Posterior vena cava (tissue), 2 donors: ENCODE results near the gene TXNL4B. TPM values are rescaled to one million over a fixed set of nuclear protein-coding genes. Genes with fewer than 3 reads are reported as not detected.
"Not testable (repeated sequence)": the region's sequence is repeated elsewhere in the genome, so short reads cannot be mapped to it uniquely, and the experiment has no call there.

ENCODE experiments used
- DNase-seq: peaks from one replicate; pipeline ENCODE4 v3.0.0-alpha.2; 2020; ENCODE audit warnings: low spot score
- intact Hi-C, 2 donors: fragments of 100-400 bp; cut with DNase I; formaldehyde crosslinking; loops; one replicate each; pipeline versions ENCODE4 v1.14.1 to v1.14.2; 2022 to 2023
- total RNA-seq, 2 donors: library from RNA; stranded (reverse); fragmentation: NEBNext Ultra II Directional; extraction: Animal tissue kit (Norgen Biotek cat#: 25700); gene quantifications; one replicate each; pipeline ENCODE4 v1.2.1, GENCODE V29; 2021
- donor health status: DM: yes; HTN: yes; CAD: no.
- donor health status: DM: yes; HTN: yes; CAD: no.

The TXNL4B gene
- total RNA-seq, 2 donors from 2014 or later = 7.5 to 10.3 TPM

DNA sequence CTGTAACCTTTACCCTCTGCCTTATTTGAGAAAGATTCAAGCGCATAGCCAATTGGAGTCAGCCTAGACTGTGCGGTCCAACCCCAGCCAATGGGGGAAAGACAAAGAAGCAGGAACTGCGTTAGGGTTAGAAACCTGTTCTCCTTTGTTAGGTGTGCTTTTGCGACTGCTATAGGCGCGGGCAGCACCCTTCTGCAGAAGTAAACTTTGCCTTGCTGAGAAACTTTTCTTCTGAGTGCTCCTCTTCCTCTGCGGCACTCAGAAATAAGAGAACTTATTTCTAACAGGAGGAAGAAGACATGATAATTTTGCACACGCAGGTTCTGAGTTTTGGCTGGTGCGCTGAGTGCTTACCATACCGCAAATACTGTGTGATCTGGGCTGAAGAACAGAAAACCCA, 9.0 kb downstream of the TXNL4B start:
- DNase-seq = no peak
- intact Hi-C loops = no loop called here

DNA sequence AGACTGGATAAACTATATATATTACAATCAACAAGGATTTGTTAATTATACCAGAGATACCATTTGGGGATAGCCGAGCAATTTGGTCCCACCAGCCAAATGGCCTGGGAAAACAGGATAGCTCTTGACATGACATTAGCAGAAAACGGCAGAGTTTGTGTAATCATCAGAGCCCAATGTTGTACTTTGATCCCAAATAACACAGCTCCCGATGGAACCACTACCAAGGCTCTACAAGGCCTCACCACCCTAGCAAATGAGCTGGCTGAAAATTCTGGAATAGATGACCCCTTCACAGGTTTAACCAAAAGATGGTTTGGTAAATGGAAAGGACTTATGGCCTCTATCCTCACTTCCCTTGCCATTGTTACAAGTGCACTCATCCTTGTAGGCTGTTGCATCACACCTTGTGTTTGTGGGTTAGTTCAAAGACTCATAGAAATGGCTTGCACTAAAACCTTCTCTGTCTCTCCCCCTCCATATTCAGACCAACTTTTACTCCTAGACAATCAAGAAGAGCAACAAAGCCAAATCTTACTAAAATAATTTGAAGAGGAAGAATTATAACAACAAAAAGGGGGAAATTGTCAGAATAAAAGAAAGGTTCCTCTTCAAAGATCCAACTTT, 9.5 kb downstream of the TXNL4B start:
- intact Hi-C loops = loop anchor here in 1 of 2 donors (2.0 kb wide), 1 partner anchor 19 kb away; no protein-coding TSS in a partner anchor
- no peak for DNase-seq

- intact Hi-C loops, DNase-seq: not testable (repeated sequence)
Measured at GRCh38 chr16:72076991-72077706, 16.3 kb downstream of the TXNL4B start.

DNA sequence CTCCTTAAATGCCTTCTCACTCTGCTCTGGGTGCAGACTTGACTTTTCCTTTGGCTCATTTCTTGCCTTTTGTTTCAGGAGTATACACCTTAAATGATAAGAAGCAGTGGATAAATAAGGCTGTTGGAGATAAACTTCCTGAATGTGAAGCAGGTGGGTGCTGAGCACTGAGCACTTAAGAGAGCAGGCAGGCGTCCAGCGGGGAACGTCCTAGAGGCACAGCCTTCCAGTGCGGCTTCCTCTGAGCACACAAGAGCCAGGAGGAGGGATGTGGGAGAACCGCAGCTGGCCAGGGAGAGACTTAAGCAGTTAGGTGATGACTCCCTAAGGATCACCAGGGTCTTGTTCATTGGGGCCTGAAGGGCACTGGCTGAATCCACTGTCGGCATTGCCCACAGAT, 18.4 kb downstream of the TXNL4B start:
- DNase-seq, intact Hi-C loops: not testable (repeated sequence)

- intact Hi-C loops = no loop called here
- DNase-seq = no peak
Measured at GRCh38 chr16:72073560-72074230, 19.7 kb downstream of the TXNL4B start.

DNA sequence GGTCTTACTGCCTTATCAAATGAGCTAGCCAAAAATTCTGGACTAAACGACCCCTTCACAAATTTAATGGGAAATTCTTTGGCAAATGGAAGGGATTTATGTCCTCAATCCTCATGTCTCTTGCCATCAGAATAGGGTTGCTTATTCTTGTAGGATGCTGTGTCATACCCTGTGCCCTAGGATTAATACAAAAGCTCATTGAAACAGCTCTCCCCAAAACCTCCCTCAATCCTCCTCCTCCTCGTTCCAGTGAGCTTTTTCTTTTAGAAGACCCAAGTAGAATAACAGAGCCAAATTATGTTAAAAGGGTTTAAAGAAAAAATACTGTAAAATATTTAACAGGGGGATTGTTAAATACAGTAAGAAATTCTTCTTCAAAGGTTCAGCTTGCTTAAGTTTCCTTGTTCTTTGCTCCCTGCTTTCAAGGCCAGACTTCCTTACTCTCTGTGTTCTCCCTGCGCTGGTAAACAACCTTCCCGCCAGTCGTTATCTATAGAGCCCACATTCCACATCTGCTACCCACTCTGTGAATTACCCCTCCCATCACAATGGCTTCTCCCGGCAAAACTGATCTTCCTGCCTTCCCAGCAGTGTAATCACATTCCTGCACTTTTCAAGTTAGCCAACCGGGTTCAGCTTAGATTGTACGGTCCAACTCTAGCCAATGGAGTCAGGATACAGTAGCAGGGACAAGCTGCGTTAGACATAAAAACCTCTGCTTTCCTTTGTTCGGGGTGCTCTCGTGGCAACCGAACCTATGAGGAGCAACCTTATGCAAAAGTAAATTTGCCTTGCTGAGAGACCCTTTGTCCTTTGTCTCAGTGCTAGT, 20.7 kb downstream of the TXNL4B start:
- intact Hi-C loops = no loop called here

GRCh38 chr16:72068930-72069329, 24.5 kb downstream of the TXNL4B start:
- intact Hi-C loops = no loop called here
- no peak for DNase-seq

More for the DNA sequence above, 20.7 kb downstream of the TXNL4B start:
- no peak for DNase-seq

DNA sequence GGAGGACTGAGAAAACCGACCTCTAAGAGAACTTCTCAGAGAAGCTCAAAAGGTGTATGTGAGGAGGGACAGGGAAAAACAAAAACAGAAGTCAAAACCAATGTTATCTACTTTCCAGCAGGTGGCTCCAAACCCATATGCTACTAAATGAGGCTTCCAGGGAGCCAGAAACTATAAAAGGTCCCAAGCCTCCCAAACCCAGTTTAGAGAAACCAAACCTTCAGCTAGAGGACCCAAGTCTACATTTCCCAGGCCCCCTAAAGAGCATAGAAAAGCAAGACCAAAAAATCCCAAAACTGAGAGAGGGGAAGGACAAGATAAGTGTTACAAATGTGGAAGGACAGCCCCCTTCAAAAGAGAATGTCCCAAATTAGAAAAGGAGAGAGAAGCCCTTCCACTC, 26.7 kb downstream of the TXNL4B start:
- DNase-seq = no peak
- intact Hi-C loops = no loop called here

DNA sequence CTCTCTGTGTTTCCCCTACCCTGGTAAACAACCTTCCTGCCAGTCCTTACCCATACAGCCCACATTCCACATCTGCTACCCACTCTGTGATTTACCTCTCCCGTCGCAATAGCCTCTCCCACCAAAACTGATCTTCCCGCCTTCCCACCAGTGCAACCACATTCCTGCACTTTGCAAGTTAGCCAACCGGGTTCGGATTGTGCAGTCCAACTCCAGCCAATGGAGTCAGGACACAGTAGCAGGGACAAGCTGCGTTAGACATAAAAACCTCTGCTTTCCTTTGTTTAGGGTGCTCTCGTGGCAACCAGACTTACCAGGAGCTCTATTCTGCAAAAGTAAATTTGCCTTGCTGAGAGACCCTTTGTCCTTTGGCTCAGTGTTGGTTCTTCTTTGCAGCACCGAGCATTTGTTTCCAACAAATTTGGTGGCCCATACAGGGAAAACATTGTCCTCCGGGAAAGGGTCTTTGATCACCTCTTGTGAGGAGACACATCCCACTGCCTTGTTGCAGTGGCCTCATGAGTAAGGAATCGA, 29.0 kb downstream of the TXNL4B start:
- intact Hi-C loops = loop anchor here in 1 of 2 donors (1.0 to 2.0 kb wide), 2 partner anchors 18 to 35 kb away; no protein-coding TSS in a partner anchor
- no peak for DNase-seq

DNA sequence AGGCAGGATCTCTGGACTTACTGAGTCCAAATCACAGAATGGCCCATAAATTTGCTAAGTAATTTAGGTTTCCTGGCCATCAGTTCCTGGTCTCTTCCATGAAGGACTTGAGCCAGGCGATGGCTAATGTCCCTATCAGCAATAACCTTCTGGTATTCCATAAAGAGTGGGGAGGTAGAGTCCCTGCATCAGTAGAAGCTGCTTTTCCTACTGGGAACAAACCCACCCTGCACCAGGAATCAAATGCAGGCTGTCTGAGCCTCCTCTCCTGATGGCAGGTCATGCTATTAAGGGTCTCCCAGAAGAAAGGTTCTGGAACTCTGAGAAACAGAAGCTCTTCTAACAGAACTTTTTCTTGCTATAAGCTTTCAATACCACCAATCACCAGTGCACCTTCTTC, 31.9 kb downstream of the TXNL4B start:
- no peak for DNase-seq
- intact Hi-C loops = no loop called here

GRCh38 chr16:72060405-72060804, 33.0 kb downstream of the TXNL4B start:
- intact Hi-C loops = no loop called here

DNA sequence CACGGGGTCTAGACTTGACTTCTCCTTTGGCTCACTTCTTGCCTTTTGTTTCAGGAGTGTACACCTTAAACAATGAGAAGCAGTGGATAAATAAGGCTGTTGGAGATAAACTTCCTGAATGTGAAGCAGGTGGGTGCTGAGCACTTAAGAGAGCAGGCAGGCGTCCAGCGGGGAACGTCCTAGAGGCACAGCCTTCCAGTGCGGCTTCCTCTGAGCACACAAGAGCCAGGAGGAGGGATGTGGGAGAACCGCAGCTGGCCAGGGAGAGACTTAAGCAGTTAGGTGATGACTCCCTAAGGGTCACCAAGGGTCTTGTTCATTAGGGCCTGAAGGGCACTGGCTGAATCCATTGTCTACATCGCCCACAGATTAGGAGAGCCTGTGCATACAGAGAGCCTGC, 34.4 kb downstream of the TXNL4B start:
- DNase-seq, intact Hi-C loops: not testable (repeated sequence)

More at GRCh38 chr16:72060405-72060804, 33.0 kb downstream of the TXNL4B start:
- no peak for DNase-seq

DNA sequence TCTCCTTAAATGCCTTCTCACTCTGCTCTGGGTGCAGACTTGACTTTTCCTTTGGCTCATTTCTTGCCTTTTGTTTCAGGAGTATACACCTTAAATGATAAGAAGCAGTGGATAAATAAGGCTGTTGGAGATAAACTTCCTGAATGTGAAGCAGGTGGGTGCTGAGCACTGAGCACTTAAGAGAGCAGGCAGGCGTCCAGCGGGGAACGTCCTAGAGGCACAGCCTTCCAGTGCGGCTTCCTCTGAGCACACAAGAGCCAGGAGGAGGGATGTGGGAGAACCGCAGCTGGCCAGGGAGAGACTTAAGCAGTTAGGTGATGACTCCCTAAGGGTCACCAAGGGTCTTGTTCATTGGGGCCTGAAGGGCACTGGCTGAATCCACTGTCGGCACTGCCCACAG, 36.1 kb downstream of the TXNL4B start:
- intact Hi-C loops, DNase-seq: not testable (repeated sequence)

DNA sequence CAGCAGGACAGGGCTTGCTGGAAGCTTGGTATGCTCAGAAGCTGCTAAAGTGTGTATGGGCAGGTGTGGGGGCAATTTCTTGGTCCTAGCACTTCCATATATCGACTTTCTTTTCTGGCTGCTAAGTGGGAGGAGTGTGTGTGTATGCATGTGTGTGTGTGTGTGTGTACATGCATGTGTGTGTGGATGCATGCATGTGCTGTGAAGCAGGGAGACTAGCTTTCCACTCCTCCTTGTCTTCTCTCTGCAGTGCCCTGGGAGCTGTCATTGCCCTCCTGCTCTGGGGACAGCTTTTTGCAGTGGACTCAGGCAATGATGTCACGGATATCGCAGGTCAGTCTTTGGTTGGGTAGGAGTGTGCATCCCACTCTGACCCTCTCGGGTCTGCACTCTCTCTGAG, 37.5 kb downstream of the TXNL4B start:
- intact Hi-C loops = no loop called here
- DNase-seq = no peak

DNA sequence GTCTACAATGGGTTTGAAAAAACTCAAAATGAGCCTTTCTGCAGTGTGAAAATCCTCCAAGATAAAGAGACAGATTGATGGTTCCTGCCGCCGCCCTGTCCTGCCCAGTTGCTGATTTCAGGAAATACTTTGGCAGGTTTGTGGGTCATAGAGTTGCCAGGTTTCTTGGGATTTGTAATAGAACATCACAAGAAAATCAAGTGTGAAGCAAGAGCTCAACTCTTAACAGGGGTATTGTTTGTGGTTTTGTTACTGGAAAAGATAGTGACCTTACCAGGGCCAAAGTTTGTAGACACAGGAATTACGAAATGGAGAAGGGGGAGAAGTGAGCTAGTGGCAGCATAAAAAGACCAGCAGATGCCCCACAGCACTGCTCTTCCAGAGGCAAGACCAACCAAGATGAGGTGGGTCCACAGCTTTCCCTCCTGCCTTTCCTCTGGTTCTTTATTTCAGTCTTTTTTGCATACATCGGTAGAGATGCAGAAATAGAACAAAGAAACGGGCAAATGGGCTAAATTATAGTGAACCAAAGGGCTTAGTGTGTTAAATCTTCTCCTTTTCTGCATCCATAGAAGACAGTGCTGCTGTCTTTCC, 39.1 kb downstream of the TXNL4B start, which contains the start of gene HP:
Gene HP (plus strand): TSS at position 252 of the 594 bp plus-strand sequence. CDS start 148 bp downstream, at position 400.
- DNase-seq, intact Hi-C loops: not testable (repeated sequence)

- intact Hi-C loops = no loop called here
- DNase-seq = no peak
Measured at GRCh38 chr16:72051818-72052217, 41.6 kb downstream of the TXNL4B start.

- intact Hi-C loops = no loop called here
- no peak for DNase-seq
Measured at GRCh38 chr16:72050769-72051464, 42.5 kb downstream of the TXNL4B start.

DNA sequence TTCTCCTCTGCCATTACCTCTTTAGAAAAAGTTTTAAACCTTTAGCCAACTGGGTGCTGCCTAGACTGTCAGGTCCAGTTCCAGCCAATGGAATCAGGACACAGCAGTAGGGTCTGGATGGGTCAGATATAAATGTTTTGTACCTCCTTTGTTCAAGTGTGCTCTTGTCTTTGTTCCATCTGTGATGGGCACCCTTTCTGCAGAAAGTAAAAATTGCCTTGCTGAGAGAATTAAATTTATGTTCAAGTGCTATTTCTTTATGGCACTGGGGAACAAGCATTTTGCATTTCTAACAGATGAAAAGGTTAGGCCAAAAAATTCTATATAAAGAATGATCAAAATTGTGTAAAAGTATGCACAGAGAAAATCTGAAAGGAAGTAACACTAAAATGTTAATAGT, 44.3 kb downstream of the TXNL4B start:
- no peak for DNase-seq
- intact Hi-C loops = no loop called here
